ENCODE results near the gene KAZN. TPM values are rescaled to one million over a fixed set of nuclear protein-coding genes. Genes with fewer than 3 reads are reported as not detected.

Gene KAZN
- total and polyA plus RNA-seq, 10 donors, result 20.0 to 245 (median 144) TPM

DNA sequence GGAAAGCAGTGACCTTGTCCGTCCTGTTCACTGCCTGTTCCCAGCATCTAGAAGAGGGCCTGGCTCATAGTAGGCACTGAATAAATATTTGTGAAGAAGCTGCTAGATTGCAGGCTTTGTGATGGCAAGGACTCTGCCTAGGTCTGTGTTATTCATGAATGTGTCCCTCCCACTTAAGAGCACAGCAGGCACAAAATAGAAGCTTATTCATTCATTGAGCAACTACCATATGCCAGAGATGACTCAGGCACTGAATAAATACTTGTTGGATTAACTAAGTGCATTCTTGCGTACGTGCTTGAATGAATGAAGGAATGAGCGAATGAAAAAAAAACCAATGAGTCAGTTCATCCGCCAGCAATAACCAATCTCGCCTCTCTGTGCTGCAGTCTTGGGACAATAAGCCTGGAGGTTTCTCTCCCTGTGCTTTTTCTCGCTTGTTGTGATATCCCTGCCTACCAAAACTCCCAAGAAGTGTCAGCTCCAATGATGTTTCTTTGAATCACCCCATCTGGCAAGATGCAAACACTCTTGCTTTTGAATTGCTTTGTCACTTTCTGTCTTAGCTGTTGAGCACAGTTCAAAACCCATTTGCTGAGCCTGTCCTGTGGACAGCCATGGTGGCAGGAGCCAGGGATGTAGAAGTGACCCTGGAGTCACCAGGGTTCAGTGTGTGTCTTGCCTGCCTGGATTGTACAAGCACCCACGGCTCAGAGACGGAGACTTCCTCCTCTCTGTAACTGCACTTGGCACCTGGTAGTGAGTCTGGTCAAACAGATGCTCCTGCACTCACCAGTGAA, 143.9 kb downstream of the KAZN start:
- TF ChIP-seq POLR2AphosphoS5 (IDR thresholded peaks at IDR 0.05) (no peak), POLR2A (IDR thresholded peaks at IDR 0.05) (no peak)
- TF ChIP-seq, protein P1, sequence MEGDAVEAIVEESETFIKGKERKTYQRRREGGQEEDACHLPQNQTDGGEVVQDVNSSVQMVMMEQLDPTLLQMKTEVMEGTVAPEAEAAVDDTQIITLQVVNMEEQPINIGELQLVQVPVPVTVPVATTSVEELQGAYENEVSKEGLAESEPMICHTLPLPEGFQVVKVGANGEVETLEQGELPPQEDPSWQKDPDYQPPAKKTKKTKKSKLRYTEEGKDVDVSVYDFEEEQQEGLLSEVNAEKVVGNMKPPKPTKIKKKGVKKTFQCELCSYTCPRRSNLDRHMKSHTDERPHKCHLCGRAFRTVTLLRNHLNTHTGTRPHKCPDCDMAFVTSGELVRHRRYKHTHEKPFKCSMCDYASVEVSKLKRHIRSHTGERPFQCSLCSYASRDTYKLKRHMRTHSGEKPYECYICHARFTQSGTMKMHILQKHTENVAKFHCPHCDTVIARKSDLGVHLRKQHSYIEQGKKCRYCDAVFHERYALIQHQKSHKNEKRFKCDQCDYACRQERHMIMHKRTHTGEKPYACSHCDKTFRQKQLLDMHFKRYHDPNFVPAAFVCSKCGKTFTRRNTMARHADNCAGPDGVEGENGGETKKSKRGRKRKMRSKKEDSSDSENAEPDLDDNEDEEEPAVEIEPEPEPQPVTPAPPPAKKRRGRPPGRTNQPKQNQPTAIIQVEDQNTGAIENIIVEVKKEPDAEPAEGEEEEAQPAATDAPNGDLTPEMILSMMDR (IDR thresholded peaks at IDR 0.05 in 8 of 11, conservative IDR thresholded peaks at IDR 0.05 in 3 of 11), result no peak
- WGBS, 5 donors, result 57 to 72% (median 72%) methylated on average over 9 of the region's 9 CpGs
- no peaks in the 10 kb centered on the region for H3K36me3 ChIP-seq

DNA sequence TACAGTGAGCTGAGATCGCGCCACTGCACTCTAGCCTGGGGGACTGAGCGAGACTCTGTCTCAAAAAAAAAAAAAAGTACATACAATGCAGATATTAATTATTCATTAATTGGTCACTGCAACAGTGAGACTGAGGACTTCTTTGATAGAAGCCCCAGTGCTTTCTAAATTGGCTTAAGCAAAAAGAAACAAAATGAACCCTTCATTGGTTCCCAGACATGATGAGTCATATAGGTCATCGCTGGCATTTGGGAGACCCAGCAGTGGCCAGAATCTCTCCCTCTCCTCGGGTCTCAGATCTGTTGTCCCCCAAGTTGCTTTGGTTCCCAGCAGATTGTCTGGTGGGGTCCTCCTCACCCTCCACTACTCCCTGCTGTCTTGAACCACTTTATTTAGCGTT, 144.9 kb downstream of the KAZN start:
- DNase-seq, result no peak
- no peaks in the 10 kb centered on the region for H3K4me1 ChIP-seq
- H3K4me3 ChIP-seq, result no peak overlapping the region
- intact Hi-C loops (cut with DNase I; ENCODE audit: low total_unique reads), result no loop called here
- no peak overlapping the region for H3K27ac ChIP-seq
- TF ChIP-seq, protein P1 (IDR thresholded peaks at IDR 0.05 in 8 of 11, conservative IDR thresholded peaks at IDR 0.05 in 3 of 11), result no peak
- no peak for TF ChIP-seq POLR2A (IDR thresholded peaks at IDR 0.05)
- TF ChIP-seq POLR2AphosphoS5 (IDR thresholded peaks at IDR 0.05), result no peak
- H3K9me3 ChIP-seq, result no peaks in the 10 kb centered on the region
- H3K36me3 ChIP-seq, result no peaks in the 10 kb centered on the region
- H3K27me3 ChIP-seq (replicated peaks in 1 of 7), result peaks cover 0 to 54% (median 6%) of the 10 kb centered on the region in 7 donors
- WGBS, 5 donors, result 90 to 95% (median 92%) methylated on average over 6 of the region's 6 CpGs

More for the DNA sequence above, 143.9 kb downstream of the KAZN start:
- Histone ChIP-seq H3K4me3 (no peak overlapping the region), H3K4me1 (no peaks in the 10 kb centered on the region), H3K9me3 (no peaks in the 10 kb centered on the region), H3K27me3 (replicated peaks in 1 of 7) (peaks cover 0 to 64% (median 6%) of the 10 kb centered on the region in 7 donors), H3K27ac (no peak overlapping the region)
- no peak for DNase-seq
- intact Hi-C loops (cut with DNase I; ENCODE audit: low total_unique reads), result no loop called here

DNA sequence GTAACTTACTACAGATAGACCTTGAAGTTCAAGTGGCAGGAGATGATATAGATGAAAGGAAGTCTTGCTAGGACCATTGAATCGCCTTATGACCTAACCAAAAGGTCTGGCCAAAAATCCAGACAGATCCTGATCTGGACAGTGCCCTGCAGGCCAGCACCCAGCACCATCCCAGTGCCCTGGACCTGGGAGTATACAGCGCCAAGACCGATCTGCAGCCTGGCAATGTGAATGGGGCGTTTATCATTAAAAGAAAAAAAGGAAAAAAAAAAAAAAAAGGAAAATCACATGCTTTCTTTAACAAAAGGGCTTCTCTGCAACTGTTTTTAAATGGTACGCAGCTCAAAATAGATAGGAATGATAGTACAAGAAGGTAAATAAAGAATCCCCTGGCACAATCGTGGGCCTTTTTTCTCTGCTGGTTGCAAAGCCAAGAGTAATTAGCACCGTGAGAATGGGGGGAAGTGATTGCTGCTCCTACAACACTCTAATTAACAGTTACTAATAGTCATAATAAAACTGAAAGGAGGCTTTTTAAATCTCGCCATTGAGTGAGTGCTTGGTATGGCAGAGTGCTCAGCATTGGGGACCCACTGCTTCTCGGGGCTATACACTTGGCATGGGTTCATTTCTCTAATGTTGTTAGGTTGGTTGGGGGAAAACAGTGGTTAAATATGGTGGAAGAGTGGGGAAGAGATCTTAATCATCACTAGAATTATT, 146.7 kb downstream of the KAZN start:
- no peak for DNase-seq
- Histone ChIP-seq H3K4me3 (no peak overlapping the region), H3K4me1 (no peaks in the 10 kb centered on the region), H3K27me3 (replicated peaks in 1 of 7) (peaks cover 0 to 36% (median 6%) of the 10 kb centered on the region in 7 donors), H3K9me3 (no peaks in the 10 kb centered on the region), H3K36me3 (no peaks in the 10 kb centered on the region), H3K27ac (no peak overlapping the region)
- TF ChIP-seq POLR2AphosphoS5 (IDR thresholded peaks at IDR 0.05) (no peak), POLR2A (IDR thresholded peaks at IDR 0.05) (no peak)
- TF ChIP-seq, protein P1 (IDR thresholded peaks at IDR 0.05 in 8 of 11, conservative IDR thresholded peaks at IDR 0.05 in 3 of 11), result no peak
- intact Hi-C loops (cut with DNase I; ENCODE audit: low total_unique reads), result no loop called here
- WGBS, 5 donors, result 73 to 86% (median 80%) methylated on average over 9 of the region's 9 CpGs

- intact Hi-C loops (cut with DNase I; ENCODE audit: low total_unique reads), result no loop called here
- Histone ChIP-seq H3K9me3 (no peaks in the 10 kb centered on the region), H3K36me3 (no peaks in the 10 kb centered on the region), H3K4me3 (no peak overlapping the region), H3K4me1 (no peaks in the 10 kb centered on the region), H3K27me3 (replicated peaks in 1 of 7) (peaks cover 0 to 30% (median 4%) of the 10 kb centered on the region in 7 donors), H3K27ac (no peak overlapping the region)
- no peak for TF ChIP-seq POLR2A (IDR thresholded peaks at IDR 0.05)
- no peak for TF ChIP-seq POLR2AphosphoS5 (IDR thresholded peaks at IDR 0.05)
- TF ChIP-seq, protein P1 (IDR thresholded peaks at IDR 0.05 in 8 of 11, conservative IDR thresholded peaks at IDR 0.05 in 3 of 11), result no peak
- WGBS, 5 donors, result 73 to 87% (median 78%) methylated on average over 6 of the region's 6 CpGs
- DNase-seq, result no peak
These were observed 147.3 kb downstream of the KAZN start for GRCh38 chr1:14745789-14746188.
